K562 (cell line): ENCODE measurements around the gene KEL. TPM values are rescaled to one million over a fixed set of nuclear protein-coding genes. Genes with fewer than 3 reads are reported as not detected.

Experiments
- BDP1 ChIP-seq: IDR thresholded peaks from 3 replicates; pipeline ENCODE4 v1.6.1; 2011; ENCODE audit not compliant: insufficient read length, insufficient read depth
- CHCHD3 ChIP-seq: fragments of 250-450 bp; sonication (Bioruptor Pico); IDR thresholded peaks from 2 replicates; pipeline ENCODE4 v2.1.2; 2022; ENCODE audit warnings: mild to moderate bottlenecking
- CHD4 ChIP-seq: fragments of 200-600 bp; sonication (generic); IDR thresholded peaks from 3 replicates; pipeline ENCODE4 v1.6.1; 2012; ENCODE audit warnings: low read depth, mild to moderate bottlenecking, mixed read lengths, low read length, inconsistent platforms; ENCODE audit not compliant: insufficient read depth, insufficient replicate concordance, poor library complexity, severe bottlenecking
- CSDE1 ChIP-seq, 2 experiments: fragments of 450-650 bp; IDR thresholded peaks; 2 replicates each; pipeline ENCODE4 v1.6.1; 2016; ENCODE audit warnings: mild to moderate bottlenecking in 1 of 2
- ELF2 ChIP-seq: fragments of 250-450 bp; sonication (Bioruptor Pico); IDR thresholded peaks from 2 replicates; pipeline ENCODE4 v1.5.0; 2021; ENCODE audit warnings: mild to moderate bottlenecking
- ESRRB ChIP-seq: fragments of 250-450 bp; sonication (Bioruptor Pico); IDR thresholded peaks from 2 replicates; pipeline ENCODE4 v1.5.0; 2020; ENCODE audit warnings: mild to moderate bottlenecking, moderate library complexity, borderline replicate concordance
- GTF2F1 ChIP-seq: IDR thresholded peaks from 2 replicates; pipeline ENCODE4 v1.6.1; 2011; ENCODE audit warnings: low read depth, low read length, improper control_type of control experiment
- HDAC8 ChIP-seq: fragments of 450-650 bp; IDR thresholded peaks from 2 replicates; pipeline ENCODE4 v1.6.1; 2016; ENCODE audit warnings: mild to moderate bottlenecking, missing genetic modification characterization, moderate library complexity, missing compliant biosample characterization
- HNRNPK ChIP-seq: fragments of 200-400 bp; formaldehyde crosslinking; IDR thresholded peaks from one replicate; pipeline ENCODE4 v1.6.1; 2018; ENCODE audit warnings: mild to moderate bottlenecking, low read depth, low read length; ENCODE audit not compliant: poor library complexity, severe bottlenecking
- ILK ChIP-seq: fragments of 450-650 bp; IDR thresholded peaks from 2 replicates; pipeline ENCODE4 v1.6.1; 2016; ENCODE audit warnings: missing genetic modification characterization, low read depth, mild to moderate bottlenecking, missing compliant biosample characterization, moderate library complexity, borderline replicate concordance
- NR1H2 ChIP-seq: sonication (generic); formaldehyde crosslinking; IDR thresholded peaks from 2 replicates; pipeline ENCODE4 v1.4.0; 2020; ENCODE audit warnings: mild to moderate bottlenecking, missing genetic modification reagents
- RBM14 ChIP-seq: fragments of 200-400 bp; formaldehyde crosslinking; IDR thresholded peaks from 2 replicates; pipeline ENCODE4 v1.6.1; 2018; ENCODE audit warnings: low read depth, mild to moderate bottlenecking, low read length, moderate library complexity, borderline replicate concordance; ENCODE audit not compliant: insufficient read depth
- RNF2 ChIP-seq: sonication (generic); IDR thresholded peaks from 2 replicates; pipeline ENCODE4 v1.6.1; 2016
- SRSF3 ChIP-seq: fragments of 200-400 bp; formaldehyde crosslinking; IDR thresholded peaks from 2 replicates; pipeline ENCODE4 v1.6.1; 2016; ENCODE audit warnings: mild to moderate bottlenecking, low read length, moderate library complexity; ENCODE audit not compliant: insufficient read depth
- SRSF9 ChIP-seq: fragments of 200-400 bp; formaldehyde crosslinking; IDR thresholded peaks from 2 replicates; pipeline ENCODE4 v1.6.1; 2017; ENCODE audit warnings: low read depth, low read length, borderline replicate concordance
- TCFL5 ChIP-seq: fragments of 250-450 bp; sonication (Bioruptor Pico); conservative IDR thresholded peaks from 2 replicates; pipeline ENCODE4 v1.6.1; 2021; ENCODE audit warnings: mild to moderate bottlenecking, moderate library complexity, matching md5 sums
- ZFP36 ChIP-seq: fragments of 150-350 bp; IDR thresholded peaks from 2 replicates; pipeline ENCODE4 v1.6.1; 2018; ENCODE audit warnings: low read length, low read depth; ENCODE audit not compliant: partially characterized antibody
- ZNF24 ChIP-seq: fragments of 450-650 bp; IDR thresholded peaks from 2 replicates; pipeline ENCODE4 v1.6.1; 2016
- ZNF583 ChIP-seq: fragments of 250-450 bp; sonication (Bioruptor Pico); IDR thresholded peaks from 2 replicates; pipeline ENCODE4 v1.4.0; 2020
- ZNF695 ChIP-seq: fragments of 450-650 bp; formaldehyde crosslinking; IDR thresholded peaks from 2 replicates; pipeline ENCODE4 v1.4.0; 2020; ENCODE audit warnings: mild to moderate bottlenecking, moderate library complexity
- ZSCAN29 ChIP-seq: fragments of 450-650 bp; IDR thresholded peaks from 2 replicates; pipeline ENCODE4 v1.6.1; 2017
- polyA plus RNA-seq, 8 experiments: library from polyadenylated mRNA; depleted of rRNA in 4 of 8; stranded (reverse) in 5 of 8; unstranded in 3 of 8; fragments of >200 nt; fragmentation: Nextera tagmentation in 2 of 8; fragmentation: Illumina TruSeq in 1 of 8; extraction: Ambion mirVana in 2 of 8; extraction: Trizol in 1 of 8; gene quantifications; 2 replicates each; pipeline versions ENCODE4 v1.2.1 to v1.2.3, GENCODE V29; 2011 to 2014; ENCODE audit warnings: inconsistent platforms in 1 of 8, missing spikeins in 1 of 8
- total RNA-seq, 7 experiments: library from RNA; depleted of rRNA in 6 of 7; stranded (reverse); fragments of >200 nt in 6 of 7; fragmentation: Illumina TruSeq in 2 of 7; extraction: Trizol in 2 of 7; gene quantifications; 2 replicates each; pipeline versions ENCODE4 v1.2.1 to v1.2.3, GENCODE V29; 2011 to 2021; ENCODE audit warnings: low replicate concordance in 1 of 7
- TF ChIP-seq, protein P1 (sequence below): fragments of 250-450 bp; sonication (Bioruptor Pico); IDR thresholded peaks from 2 replicates; pipeline ENCODE4 v1.5.0; 2021; ENCODE audit warnings: mild to moderate bottlenecking, borderline replicate concordance
- TF ChIP-seq, protein P2 (sequence below): fragments of 450-650 bp; formaldehyde crosslinking; IDR thresholded peaks from 2 replicates; pipeline ENCODE4 v1.4.0; 2022; ENCODE audit warnings: missing genetic modification characterization
- TF ChIP-seq, protein P3 (sequence below): fragments of 450-650 bp; IDR thresholded peaks from 2 replicates; pipeline ENCODE4 v1.6.1; 2016; ENCODE audit warnings: antibody characterized with exemption

KEL gene
- total and polyA plus RNA-seq, 9 of the 15 experiments (the other 6 are each of a cell fraction or from before 2014, with no cell fraction given) = 9.0 to 47.4 (median 22.2) TPM

GRCh38 chr7:142964502-142965246, 2.5 kb upstream of the KEL start (continued):
- TF ChIP-seq CHD4 (no peak), NR1H2 (no peak), RNF2 (no peak), RBM14 (no peak), HNRNPK (no peak), ILK (tag) (no peak), ZNF583 (CRISPR knock-in tag) (no peak), HDAC8 (no peak), ELF2 (no peak), ZSCAN29 (no peak), ESRRB (CRISPR knock-in tag) (no peak), GTF2F1 (no peak), ZNF24 (no peak), CSDE1 (IDR thresholded peaks at IDR 0.05) (no peak), SRSF3 (no peak), ZFP36 (no peak), ZNF695 (CRISPR knock-in tag) (no peak), BDP1 (no peak), CHCHD3 (CRISPR knock-in tag) (no peak), SRSF9 (no peak), TCFL5 (no peak)
- TF ChIP-seq, protein P1, sequence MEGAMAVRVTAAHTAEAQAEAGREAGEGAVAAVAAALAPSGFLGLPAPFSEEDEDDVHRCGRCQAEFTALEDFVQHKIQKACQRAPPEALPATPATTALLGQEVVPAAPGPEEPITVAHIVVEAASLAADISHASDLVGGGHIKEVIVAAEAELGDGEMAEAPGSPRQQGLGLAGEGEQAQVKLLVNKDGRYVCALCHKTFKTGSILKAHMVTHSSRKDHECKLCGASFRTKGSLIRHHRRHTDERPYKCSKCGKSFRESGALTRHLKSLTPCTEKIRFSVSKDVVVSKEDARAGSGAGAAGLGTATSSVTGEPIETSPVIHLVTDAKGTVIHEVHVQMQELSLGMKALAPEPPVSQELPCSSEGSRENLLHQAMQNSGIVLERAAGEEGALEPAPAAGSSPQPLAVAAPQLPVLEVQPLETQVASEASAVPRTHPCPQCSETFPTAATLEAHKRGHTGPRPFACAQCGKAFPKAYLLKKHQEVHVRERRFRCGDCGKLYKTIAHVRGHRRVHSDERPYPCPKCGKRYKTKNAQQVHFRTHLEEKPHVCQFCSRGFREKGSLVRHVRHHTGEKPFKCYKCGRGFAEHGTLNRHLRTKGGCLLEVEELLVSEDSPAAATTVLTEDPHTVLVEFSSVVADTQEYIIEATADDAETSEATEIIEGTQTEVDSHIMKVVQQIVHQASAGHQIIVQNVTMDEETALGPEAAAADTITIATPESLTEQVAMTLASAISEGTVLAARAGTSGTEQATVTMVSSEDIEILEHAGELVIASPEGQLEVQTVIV (CRISPR knock-in tag) = no peak
- TF ChIP-seq, protein P2, sequence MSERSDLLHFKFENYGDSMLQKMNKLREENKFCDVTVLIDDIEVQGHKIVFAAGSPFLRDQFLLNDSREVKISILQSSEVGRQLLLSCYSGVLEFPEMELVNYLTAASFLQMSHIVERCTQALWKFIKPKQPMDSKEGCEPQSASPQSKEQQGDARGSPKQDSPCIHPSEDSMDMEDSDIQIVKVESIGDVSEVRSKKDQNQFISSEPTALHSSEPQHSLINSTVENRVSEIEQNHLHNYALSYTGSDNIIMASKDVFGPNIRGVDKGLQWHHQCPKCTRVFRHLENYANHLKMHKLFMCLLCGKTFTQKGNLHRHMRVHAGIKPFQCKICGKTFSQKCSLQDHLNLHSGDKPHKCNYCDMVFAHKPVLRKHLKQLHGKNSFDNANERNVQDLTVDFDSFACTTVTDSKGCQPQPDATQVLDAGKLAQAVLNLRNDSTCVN (CRISPR knock-in tag) = no peak
- TF ChIP-seq, protein P3, sequence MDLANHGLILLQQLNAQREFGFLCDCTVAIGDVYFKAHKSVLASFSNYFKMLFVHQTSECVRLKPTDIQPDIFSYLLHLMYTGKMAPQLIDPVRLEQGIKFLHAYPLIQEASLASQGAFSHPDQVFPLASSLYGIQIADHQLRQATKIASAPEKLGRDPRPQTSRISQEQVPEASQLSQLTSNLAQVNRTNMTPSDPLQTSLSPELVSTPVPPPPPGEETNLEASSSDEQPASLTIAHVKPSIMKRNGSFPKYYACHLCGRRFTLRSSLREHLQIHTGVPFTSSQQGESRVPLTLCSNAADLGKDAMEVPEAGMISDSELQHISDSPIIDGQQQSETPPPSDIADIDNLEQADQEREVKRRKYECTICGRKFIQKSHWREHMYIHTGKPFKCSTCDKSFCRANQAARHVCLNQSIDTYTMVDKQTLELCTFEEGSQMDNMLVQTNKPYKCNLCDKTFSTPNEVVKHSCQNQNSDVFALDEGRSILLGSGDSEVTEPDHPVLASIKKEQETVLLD = no peak
